ACC112 (cell line): ENCODE data around the gene LCN12.

Source experiments
- H2AFZ ChIP-seq: fragments of 200-600 bp; sonication (generic); one replicate; pipeline ENCODE4 v1.6.0; 2017; ENCODE audit warnings: antibody characterized with exemption, low read length; ENCODE audit not compliant: unreplicated experiment
- H3K27ac ChIP-seq: fragments of 200-600 bp; sonication (generic); 2 replicates; pipeline ENCODE4 v1.5.1; 2014; ENCODE audit warnings: low read depth, mild to moderate bottlenecking, antibody characterized with exemption, low read length, moderate library complexity
- H3K27me3 ChIP-seq: fragments of 200-600 bp; sonication (generic); 2 replicates; pipeline ENCODE4 v1.6.1; 2014; ENCODE audit warnings: mild to moderate bottlenecking, antibody characterized with exemption, low read length, moderate library complexity, mixed read lengths; ENCODE audit not compliant: insufficient read depth
- H3K36me3 ChIP-seq: fragments of 200-600 bp; sonication (generic); 2 replicates; pipeline ENCODE4 v1.6.1; 2016; ENCODE audit warnings: mild to moderate bottlenecking, antibody characterized with exemption, low read length, moderate library complexity, mixed read lengths; ENCODE audit not compliant: insufficient read depth
- H3K4me1 ChIP-seq: fragments of 200-600 bp; sonication (generic); one replicate; pipeline ENCODE4 v1.6.1; 2016; ENCODE audit warnings: low read length, mixed read lengths; ENCODE audit not compliant: insufficient read depth, unreplicated experiment, control insufficient read depth
- H3K4me3 ChIP-seq: fragments of 200-600 bp; sonication (generic); 2 replicates; pipeline ENCODE4 v1.5.1; 2014; ENCODE audit warnings: mild to moderate bottlenecking, low read depth, low read length
- H3K79me2 ChIP-seq: fragments of 200-600 bp; sonication (generic); one replicate; pipeline ENCODE4 v1.6.0; 2016; ENCODE audit warnings: low read length; ENCODE audit not compliant: control insufficient read depth, unreplicated experiment, insufficient read depth

The LCN12 gene

DNA sequence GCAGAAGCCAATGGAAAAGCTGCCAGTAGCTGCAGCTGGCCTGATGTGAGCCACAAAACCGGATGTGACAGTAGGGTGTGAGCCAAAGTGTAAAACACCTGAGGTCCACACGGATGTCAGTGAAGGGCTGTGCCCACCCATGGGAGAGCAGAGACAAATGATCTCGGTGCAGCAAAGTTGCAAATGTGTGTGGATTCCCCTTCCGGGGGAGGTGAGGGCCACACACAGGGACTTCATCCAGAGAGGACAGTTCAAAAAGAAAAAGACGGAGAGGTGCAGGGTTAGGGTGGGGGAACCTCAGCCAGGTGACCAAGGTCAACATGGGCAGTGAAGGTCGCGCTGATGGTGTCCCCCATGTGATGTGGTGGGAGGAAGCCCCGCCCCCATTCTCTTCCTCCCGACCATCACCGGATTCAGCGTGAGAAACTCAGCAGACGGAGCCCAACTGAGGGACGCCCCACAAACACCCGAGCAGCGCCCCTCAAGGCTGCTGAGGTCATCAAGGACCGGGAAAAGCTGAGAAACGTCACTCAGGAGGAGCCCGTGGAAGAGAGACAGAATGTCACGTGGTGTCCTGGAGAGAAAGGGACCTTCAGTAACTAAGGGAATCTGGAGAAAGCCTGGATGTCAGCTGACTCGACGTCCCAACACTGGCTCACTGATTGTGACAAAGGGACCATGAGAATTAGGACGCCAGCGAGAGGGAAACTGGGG, 13.9 kb downstream of the LCN12 start:
- no peak overlapping the region for H3K27ac ChIP-seq
- no peaks in the 10 kb centered on the region for H3K36me3 ChIP-seq
- no peaks in the 10 kb centered on the region for H3K79me2 ChIP-seq
- no peaks in the 10 kb centered on the region for H3K27me3 ChIP-seq
- peaks cover 5% of the 10 kb centered on the region for H3K4me1 ChIP-seq
- no peak overlapping the region for H3K4me3 ChIP-seq
- no peak overlapping the region for H2AFZ ChIP-seq

GRCh38 chr9:136968333-136969127, 16.5 kb downstream of the LCN12 start:
- H3K4me3 ChIP-seq: no peak overlapping the region
- H2AFZ ChIP-seq: no peak overlapping the region
- H3K79me2 ChIP-seq: no peaks in the 10 kb centered on the region
- no peak overlapping the region for H3K27ac ChIP-seq
- no peaks in the 10 kb centered on the region for H3K27me3 ChIP-seq
- H3K4me1 ChIP-seq: peaks cover 5% of the 10 kb centered on the region
- no peaks in the 10 kb centered on the region for H3K36me3 ChIP-seq

- H3K4me1 ChIP-seq: peaks cover 5% of the 10 kb centered on the region
- no peaks in the 10 kb centered on the region for H3K79me2 ChIP-seq
- H3K27ac ChIP-seq: no peak overlapping the region
- H3K36me3 ChIP-seq: no peaks in the 10 kb centered on the region
- no peaks in the 10 kb centered on the region for H3K27me3 ChIP-seq
- H3K4me3 ChIP-seq: no peak overlapping the region
- no peak overlapping the region for H2AFZ ChIP-seq
Measured at GRCh38 chr9:136969150-136969549, 17.1 kb downstream of the LCN12 start.

DNA sequence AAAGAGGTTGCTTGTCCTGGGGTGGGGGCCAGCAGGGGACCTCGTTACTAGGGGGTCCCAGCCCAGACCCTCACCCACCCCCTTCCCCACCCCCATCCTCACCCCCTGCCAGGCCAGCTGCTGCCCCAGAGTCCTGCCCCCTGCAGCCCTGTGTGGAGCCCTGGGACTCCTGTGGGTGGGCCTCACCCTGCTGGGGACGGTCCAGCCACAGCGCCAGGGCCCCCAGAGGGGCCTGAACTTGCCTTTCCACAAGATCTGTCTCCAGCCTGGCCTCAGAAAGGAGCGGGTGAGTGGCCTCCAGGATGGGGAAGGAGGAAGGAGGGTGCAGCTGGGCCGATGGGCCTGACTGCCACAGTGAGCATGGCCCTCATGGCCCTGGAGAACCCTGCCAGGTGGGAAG, 17.7 kb downstream of the LCN12 start:
- H3K4me3 ChIP-seq: no peak overlapping the region
- no peaks in the 10 kb centered on the region for H3K36me3 ChIP-seq
- no peak overlapping the region for H3K27ac ChIP-seq
- no peaks in the 10 kb centered on the region for H3K27me3 ChIP-seq
- peaks cover 5% of the 10 kb centered on the region for H3K4me1 ChIP-seq
- H2AFZ ChIP-seq: no peak overlapping the region
- H3K79me2 ChIP-seq: no peaks in the 10 kb centered on the region

GRCh38 chr9:136970361-136970760, 18.3 kb downstream of the LCN12 start:
- peaks cover 5% of the 10 kb centered on the region for H3K4me1 ChIP-seq

DNA sequence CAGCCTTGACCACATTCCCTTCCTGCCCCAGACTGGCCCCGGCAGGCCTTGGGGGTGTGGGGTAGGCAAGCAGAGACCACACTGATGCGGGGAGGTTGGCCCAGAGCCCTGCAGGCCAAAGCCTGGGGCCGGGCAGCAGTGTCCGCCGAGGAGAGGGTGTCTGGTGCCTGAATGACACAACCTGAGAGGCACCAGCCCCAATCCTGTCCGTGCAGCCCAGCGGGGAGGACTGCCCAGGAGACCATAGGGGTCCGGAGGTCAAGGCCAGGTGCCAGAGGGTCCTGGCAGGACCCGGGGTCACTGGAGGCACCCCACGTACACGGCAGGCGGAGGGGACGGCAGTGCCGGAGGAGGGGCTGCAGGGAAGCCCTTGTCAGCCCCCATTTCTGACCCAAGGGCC, 19.7 kb downstream of the LCN12 start:
- no peaks in the 10 kb centered on the region for H3K79me2 ChIP-seq
- H3K27me3 ChIP-seq: no peaks in the 10 kb centered on the region
- no peaks in the 10 kb centered on the region for H3K36me3 ChIP-seq
- H3K27ac ChIP-seq: no peak overlapping the region
- no peak overlapping the region for H3K4me3 ChIP-seq
- no peak overlapping the region for H2AFZ ChIP-seq
- H3K4me1 ChIP-seq: no peaks in the 10 kb centered on the region

More at GRCh38 chr9:136970361-136970760, 18.3 kb downstream of the LCN12 start:
- no peak overlapping the region for H3K27ac ChIP-seq
- H3K27me3 ChIP-seq: no peaks in the 10 kb centered on the region
- no peak overlapping the region for H2AFZ ChIP-seq
- H3K36me3 ChIP-seq: no peaks in the 10 kb centered on the region
- H3K79me2 ChIP-seq: no peaks in the 10 kb centered on the region
- H3K4me3 ChIP-seq: no peak overlapping the region

- no peak overlapping the region for H2AFZ ChIP-seq
- H3K36me3 ChIP-seq: no peaks in the 10 kb centered on the region
- no peak overlapping the region for H3K4me3 ChIP-seq
- H3K27me3 ChIP-seq: no peaks in the 10 kb centered on the region
- H3K27ac ChIP-seq: no peak overlapping the region
- H3K4me1 ChIP-seq: no peaks in the 10 kb centered on the region
- H3K79me2 ChIP-seq: no peaks in the 10 kb centered on the region
Measured at GRCh38 chr9:136972335-136972734, 20.3 kb downstream of the LCN12 start.

DNA sequence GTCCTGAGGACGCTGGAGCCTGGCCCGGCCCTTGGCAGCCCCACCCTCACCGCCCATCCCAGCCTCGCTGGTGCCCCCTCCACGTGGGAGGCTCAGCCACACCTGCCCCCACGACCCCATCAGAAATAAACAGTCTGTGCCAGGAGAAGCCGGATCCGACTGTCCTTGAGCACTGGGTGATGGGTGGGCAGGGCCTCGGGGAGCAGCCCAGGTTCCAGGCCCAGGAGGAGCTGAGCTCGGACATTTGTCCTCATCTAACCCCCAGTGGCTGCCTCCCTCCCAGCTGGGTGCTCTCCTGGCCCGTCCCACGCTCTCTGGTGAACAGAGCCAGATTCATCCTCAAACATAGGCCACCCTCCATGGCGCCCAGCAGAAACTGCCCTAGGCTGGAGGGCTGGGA, 20.7 kb downstream of the LCN12 start:
- Histone ChIP-seq H3K4me3 (no peak overlapping the region), H2AFZ (no peak overlapping the region), H3K36me3 (no peaks in the 10 kb centered on the region), H3K27me3 (no peaks in the 10 kb centered on the region), H3K79me2 (no peaks in the 10 kb centered on the region), H3K27ac (no peak overlapping the region), H3K4me1 (no peaks in the 10 kb centered on the region)

DNA sequence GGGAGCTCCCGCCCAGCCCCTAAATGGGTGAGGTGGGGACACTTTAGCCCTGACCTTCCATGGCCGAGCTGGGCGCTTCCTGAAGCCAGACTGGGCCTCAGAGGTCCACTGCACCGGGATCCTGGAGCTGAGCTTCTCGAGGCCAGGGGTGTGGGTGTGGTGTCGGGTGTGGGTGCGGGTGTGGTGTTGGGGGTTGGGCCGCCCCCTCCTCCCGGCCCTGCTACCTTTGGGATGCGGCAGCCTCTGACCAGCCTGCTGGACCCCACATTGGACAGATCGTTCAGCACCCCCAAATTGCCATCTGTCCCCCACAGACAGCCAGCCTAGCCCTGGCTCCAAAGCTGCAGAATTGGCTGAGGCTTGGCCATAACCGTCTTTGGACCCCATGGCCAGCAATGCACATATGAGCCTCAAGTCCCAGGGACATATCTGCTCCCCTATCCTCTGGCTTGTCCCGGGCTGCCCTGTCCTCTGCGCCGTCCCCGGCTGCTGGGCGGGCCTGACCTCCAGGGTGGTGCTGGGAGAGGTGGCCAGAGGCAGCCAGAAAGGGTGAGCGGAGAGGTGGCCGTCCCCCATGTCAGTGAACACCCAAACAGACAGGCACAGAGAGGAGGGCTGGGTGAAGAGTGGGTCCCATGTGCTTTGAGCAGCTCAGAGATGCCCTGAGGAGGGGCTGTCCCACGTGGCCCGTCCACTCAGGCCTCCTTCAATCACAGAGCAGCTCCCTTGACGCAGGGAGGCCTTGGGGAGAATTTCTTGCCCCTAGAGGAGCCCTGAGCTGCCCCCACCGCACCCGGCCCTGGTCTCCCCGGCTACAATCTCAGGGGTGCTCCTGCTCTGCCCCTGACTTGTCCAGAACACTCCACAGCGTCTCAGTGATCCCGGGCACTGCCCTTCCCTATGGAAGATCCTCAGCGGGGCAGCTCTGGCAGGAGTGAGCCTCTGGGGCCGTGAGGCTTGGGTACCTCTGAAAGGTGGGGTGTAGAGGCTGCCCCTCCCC, 21.8 kb downstream of the LCN12 start:
- H3K4me1 ChIP-seq: no peaks in the 10 kb centered on the region
- H3K36me3 ChIP-seq: no peaks in the 10 kb centered on the region
- H3K4me3 ChIP-seq: no peak overlapping the region

GRCh38 chr9:136974817-136975535, 22.9 kb downstream of the LCN12 start:
- Histone ChIP-seq H2AFZ (no peak overlapping the region), H3K27ac (no peak overlapping the region), H3K4me3 (no peak overlapping the region), H3K4me1 (no peaks in the 10 kb centered on the region), H3K36me3 (no peaks in the 10 kb centered on the region), H3K27me3 (no peaks in the 10 kb centered on the region), H3K79me2 (no peaks in the 10 kb centered on the region)

More for the DNA sequence above, 21.8 kb downstream of the LCN12 start:
- no peaks in the 10 kb centered on the region for H3K27me3 ChIP-seq
- no peak overlapping the region for H3K27ac ChIP-seq
- no peak overlapping the region for H2AFZ ChIP-seq
- no peaks in the 10 kb centered on the region for H3K79me2 ChIP-seq
